ENCODE results near the gene DLGAP4. TPM values are rescaled to one million over a fixed set of nuclear protein-coding genes. Genes with fewer than 3 reads are reported as not detected.

Gene DLGAP4
- total and polyA plus RNA-seq, 10 donors = 12.0 to 60.9 (median 45.9) TPM

DNA sequence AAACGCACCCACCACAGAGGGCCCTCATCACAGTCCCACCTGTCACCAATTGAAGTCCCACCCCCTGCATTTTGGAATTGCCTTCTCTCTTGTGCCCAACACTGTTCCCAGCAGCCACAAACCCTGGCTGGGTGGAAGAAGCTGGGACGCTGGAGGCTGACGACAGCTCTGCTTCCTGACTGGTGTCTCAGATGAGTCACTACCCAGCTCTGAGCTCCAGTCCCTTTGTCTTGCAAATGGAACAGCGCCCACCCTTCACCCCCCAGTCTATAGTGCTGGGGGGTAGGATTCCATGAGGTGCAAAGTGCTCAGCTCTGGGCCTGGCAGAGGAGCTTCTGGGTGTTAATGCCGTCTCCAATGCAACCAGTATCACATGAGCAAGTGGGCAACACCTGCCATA lies 85.3 kb downstream of the DLGAP4 start:
- peaks cover 0 to 12% (median 0%) of the 10 kb centered on the region in 7 donors for H3K27me3 ChIP-seq (replicated peaks in 1 of 7)
- no peak for DNase-seq
- TF ChIP-seq POLR2AphosphoS5 (IDR thresholded peaks at IDR 0.05) = no peak
- TF ChIP-seq POLR2A (IDR thresholded peaks at IDR 0.05) = no peak
- TF ChIP-seq, protein P1, sequence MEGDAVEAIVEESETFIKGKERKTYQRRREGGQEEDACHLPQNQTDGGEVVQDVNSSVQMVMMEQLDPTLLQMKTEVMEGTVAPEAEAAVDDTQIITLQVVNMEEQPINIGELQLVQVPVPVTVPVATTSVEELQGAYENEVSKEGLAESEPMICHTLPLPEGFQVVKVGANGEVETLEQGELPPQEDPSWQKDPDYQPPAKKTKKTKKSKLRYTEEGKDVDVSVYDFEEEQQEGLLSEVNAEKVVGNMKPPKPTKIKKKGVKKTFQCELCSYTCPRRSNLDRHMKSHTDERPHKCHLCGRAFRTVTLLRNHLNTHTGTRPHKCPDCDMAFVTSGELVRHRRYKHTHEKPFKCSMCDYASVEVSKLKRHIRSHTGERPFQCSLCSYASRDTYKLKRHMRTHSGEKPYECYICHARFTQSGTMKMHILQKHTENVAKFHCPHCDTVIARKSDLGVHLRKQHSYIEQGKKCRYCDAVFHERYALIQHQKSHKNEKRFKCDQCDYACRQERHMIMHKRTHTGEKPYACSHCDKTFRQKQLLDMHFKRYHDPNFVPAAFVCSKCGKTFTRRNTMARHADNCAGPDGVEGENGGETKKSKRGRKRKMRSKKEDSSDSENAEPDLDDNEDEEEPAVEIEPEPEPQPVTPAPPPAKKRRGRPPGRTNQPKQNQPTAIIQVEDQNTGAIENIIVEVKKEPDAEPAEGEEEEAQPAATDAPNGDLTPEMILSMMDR (IDR thresholded peaks at IDR 0.05 in 8 of 11, conservative IDR thresholded peaks at IDR 0.05 in 3 of 11) = no peak
- H3K9me3 ChIP-seq = no peaks in the 10 kb centered on the region
- H3K4me3 ChIP-seq = no peak overlapping the region
- no peak overlapping the region for H3K27ac ChIP-seq
- WGBS, 5 donors = 32 to 34% (median 34%) methylated on average over 4 to 5 of the region's 5 CpGs
- H3K36me3 ChIP-seq = no peaks in the 10 kb centered on the region
- intact Hi-C loops (cut with DNase I; ENCODE audit: low total_unique reads) = no loop called here
- no peaks in the 10 kb centered on the region for H3K4me1 ChIP-seq

DNA sequence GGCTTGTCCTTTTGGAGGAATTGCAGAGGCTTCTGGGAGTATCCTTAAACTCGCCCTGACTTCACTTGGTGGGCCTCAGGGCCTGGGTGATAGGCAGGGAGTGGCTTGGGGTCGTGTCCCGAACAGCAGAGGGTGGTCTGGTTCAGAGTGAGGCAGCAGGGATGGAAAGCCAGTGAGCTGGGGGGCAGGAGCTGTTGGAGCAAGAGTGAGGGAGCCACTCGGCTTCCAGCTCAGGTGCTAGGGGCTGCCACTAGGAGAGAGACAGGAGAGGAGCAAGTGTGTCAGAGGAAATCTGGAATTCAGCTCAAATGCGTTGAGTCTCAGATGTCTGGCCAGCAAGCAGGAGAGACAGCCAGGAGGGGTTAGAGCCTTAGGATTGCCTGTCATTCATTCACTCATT lies 85.8 kb downstream of the DLGAP4 start:
- 51 to 72% (median 55%) methylated on average over 5 of the region's 5 CpGs for WGBS, 5 donors
- no peak overlapping the region for H3K4me3 ChIP-seq
- H3K27ac ChIP-seq = no peak overlapping the region
- DNase-seq = no peak
- no peaks in the 10 kb centered on the region for H3K36me3 ChIP-seq
- H3K9me3 ChIP-seq = no peaks in the 10 kb centered on the region
- H3K4me1 ChIP-seq = no peaks in the 10 kb centered on the region
- H3K27me3 ChIP-seq (replicated peaks in 1 of 7) = peaks cover 0 to 12% (median 0%) of the 10 kb centered on the region in 7 donors
- intact Hi-C loops (cut with DNase I; ENCODE audit: low total_unique reads) = no loop called here
- TF ChIP-seq POLR2AphosphoS5 (IDR thresholded peaks at IDR 0.05) (no peak), POLR2A (IDR thresholded peaks at IDR 0.05) (no peak)
- TF ChIP-seq, protein P1 (IDR thresholded peaks at IDR 0.05 in 8 of 11, conservative IDR thresholded peaks at IDR 0.05 in 3 of 11) = no peak

DNA sequence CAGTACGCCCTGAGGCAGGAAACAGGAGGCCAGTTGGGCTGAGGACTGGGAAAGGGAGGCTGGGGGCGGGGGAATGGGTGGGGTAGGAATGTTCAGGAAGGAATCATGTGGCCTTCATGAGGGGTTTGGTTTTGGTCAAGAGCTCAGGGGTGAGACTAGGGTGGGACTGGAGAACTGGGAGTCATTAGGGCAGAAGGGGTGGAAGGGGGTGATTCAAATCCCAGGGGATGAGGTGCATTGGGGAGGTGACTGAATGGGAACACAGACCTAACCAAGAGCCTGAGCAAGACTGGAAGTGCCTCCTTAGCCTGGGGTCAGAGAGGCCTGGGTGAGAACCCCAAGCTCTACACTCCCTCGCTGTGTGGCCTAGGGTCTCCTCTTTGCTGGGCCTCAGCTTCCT lies 86.8 kb downstream of the DLGAP4 start:
- TF ChIP-seq POLR2AphosphoS5 (IDR thresholded peaks at IDR 0.05) (no peak), POLR2A (IDR thresholded peaks at IDR 0.05) (no peak)
- TF ChIP-seq, protein P1 (IDR thresholded peaks at IDR 0.05 in 8 of 11, conservative IDR thresholded peaks at IDR 0.05 in 3 of 11) = no peak
- no peak overlapping the region for H3K4me3 ChIP-seq
- DNase-seq = no peak
- H3K9me3 ChIP-seq = no peaks in the 10 kb centered on the region
- H3K4me1 ChIP-seq = no peaks in the 10 kb centered on the region
- no peak overlapping the region for H3K27ac ChIP-seq
- H3K36me3 ChIP-seq = no peaks in the 10 kb centered on the region
- intact Hi-C loops (cut with DNase I; ENCODE audit: low total_unique reads) = no loop called here
- 57 to 88% (median 77%) methylated on average over 3 of the region's 3 CpGs for WGBS, 5 donors
- H3K27me3 ChIP-seq (replicated peaks in 1 of 7) = peaks cover 0 to 12% (median 0%) of the 10 kb centered on the region in 7 donors

DNA sequence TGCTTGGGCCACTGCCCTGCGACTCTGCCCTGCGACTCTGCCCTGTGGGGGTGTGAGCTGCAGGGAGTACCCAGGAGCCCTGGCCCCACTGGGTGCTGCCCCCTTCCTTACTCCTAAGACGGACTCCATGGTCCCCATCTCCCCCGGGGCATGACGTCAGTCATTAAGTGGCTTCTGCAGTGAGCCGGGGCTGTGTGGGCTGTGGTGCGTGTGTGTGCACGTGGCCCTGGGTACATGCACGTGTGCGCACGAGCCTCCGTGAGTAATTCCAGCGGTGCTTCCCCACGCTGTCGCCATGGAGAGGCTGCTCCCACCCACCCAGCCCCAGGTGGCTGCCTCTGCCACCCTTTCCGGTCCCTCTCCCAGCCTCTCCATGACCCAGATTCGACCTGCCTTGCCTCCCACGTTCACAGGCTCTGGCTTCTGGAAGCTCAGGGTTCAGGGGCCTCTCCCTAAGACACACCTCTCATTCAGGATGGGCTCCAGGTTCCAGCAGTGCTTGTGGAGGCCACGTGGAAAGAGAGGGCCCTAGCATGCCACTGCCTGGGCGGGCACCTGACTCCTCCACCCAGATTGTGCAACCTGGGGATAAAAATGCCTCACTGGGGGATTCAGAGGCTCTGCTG lies 88.3 kb downstream of the DLGAP4 start:
- H3K4me3 ChIP-seq = no peak overlapping the region
- H3K9me3 ChIP-seq = no peaks in the 10 kb centered on the region
- 70 to 73% (median 70%) methylated on average over 19 to 20 of the region's 20 CpGs for WGBS, 5 donors
- H3K4me1 ChIP-seq = peaks cover 0 to 4% (median 0%) of the 10 kb centered on the region in 6 donors
- DNase-seq = no peak
- intact Hi-C loops (cut with DNase I; ENCODE audit: low total_unique reads) = no loop called here
- no peaks in the 10 kb centered on the region for H3K36me3 ChIP-seq
- H3K27me3 ChIP-seq (replicated peaks in 1 of 7) = peaks cover 0 to 13% (median 0%) of the 10 kb centered on the region in 7 donors
- TF ChIP-seq, protein P1 (IDR thresholded peaks at IDR 0.05 in 8 of 11, conservative IDR thresholded peaks at IDR 0.05 in 3 of 11) = no peak
- TF ChIP-seq POLR2AphosphoS5 (IDR thresholded peaks at IDR 0.05) (no peak), POLR2A (IDR thresholded peaks at IDR 0.05) (no peak)
- H3K27ac ChIP-seq = no peak overlapping the region
